GM18505 (cell line): Measurements from ENCODE around the gene HPSE2.

ENCODE experiments used
- ATAC-seq: cut with Tn5 transposase; IDR thresholded peaks from one replicate; pipeline ENCODE4 v1.9.1; 2021; ENCODE audit not compliant: unreplicated experiment
- POLR2A ChIP-seq: IDR thresholded peaks from 4 replicates; pipeline ENCODE4 v1.6.1; 2011; ENCODE audit warnings: borderline replicate concordance; ENCODE audit not compliant: insufficient read depth, insufficient read length; ENCODE audit errors: extremely low read depth

The HPSE2 gene

DNA sequence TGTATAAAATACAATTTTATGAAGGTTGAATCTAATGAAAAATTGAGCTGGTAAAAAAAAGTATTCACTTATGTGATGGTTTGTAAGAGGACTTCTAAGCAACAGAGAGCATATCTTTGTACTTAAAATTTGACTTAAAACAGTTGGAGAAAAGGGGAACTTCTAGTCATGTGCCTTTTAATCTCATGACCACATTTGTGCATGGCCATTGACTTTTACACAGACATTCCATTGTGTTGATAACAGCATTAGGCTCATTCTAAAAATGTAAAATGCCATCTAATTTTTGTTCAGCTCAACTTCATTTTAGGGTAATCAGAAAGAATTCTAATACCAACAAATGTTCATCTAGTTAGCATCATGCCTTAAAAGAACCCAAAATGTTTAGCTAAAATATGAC, 119.9 kb downstream of the HPSE2 start:
- TF ChIP-seq POLR2A: no peak
- ATAC-seq: no peak

DNA sequence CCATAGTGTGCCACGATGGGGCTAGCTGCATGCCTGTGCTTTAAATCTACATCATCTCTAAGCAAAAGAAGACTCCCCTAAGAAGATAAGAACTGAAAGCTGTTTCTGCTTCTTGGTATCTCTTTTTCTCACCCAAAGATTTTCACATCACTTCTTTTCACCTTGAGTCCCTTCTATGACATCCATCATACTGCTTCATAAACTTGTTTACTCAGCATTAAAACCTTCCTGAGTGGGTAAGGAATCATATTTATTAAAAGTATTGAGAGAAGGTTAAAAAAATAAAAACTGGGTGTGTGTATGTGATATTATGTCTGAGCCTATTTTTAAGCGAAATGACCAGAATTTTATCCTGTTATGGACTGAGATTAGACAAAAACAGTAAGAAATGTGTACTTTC, 150.3 kb downstream of the HPSE2 start:
- no peak for TF ChIP-seq POLR2A
- no peak for ATAC-seq

DNA sequence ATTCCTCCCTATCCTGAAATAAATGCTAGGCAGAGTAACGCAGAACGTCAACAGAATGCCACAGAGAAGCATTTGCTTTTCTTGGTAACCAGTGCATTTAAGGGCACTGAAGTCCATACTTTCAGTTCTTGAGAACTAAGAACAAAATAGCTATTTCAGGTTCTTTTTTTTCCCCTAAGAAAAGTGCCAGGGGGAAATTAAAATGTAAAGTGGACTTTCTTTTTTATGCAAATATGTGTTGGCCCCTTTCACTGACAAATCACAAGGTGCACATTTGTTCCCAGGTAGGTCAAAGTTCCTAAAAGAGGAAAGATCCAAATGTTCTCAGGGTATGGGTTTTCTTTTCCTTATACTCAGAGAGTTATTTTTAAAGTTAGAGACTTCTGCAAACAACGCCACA, 151.5 kb downstream of the HPSE2 start:
- ATAC-seq: no peak
- TF ChIP-seq POLR2A: no peak

GRCh38 chr10:99080275-99080945, 155.2 kb downstream of the HPSE2 start:
- no peak for ATAC-seq
- TF ChIP-seq POLR2A: no peak

DNA sequence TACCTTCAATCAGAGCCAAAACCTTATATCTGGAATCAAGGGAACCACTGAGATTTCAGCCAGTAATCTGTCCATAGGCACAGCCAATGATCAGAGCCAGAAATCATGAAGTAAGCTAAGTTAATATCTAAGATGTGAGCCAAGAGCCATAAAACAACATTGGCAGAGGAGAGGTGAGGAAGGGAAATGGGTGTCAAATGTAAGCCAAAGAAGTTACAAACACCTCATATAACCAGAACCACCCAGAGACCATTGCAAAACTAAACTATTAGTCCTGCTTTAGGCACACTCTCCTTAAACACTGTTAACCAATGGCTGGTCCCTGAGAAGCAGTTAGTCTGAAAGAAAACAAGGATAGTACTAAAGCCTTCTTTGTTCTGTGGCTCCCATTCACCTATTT, 173.1 kb downstream of the HPSE2 start:
- ATAC-seq: no peak
- TF ChIP-seq POLR2A: no peak

DNA sequence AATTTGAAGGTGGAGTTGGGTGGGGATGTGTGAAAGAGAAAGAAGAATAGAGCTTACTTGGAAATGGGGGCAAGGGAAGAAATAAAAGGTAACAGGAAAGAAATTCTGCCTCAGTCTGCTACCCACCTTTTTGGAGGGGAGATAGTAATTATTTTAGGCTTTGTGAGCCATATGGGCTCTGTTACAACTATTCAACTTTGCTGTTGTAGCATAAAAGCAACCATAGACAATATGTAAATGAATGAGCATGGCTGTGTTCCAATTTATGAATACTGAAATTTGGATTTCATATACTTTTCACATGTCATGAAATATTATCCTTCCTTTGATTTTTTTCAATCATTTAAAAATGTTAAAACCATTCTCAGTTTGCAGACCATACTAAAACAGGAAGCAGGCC, 176.9 kb downstream of the HPSE2 start:
- ATAC-seq: no peak
- no peak for TF ChIP-seq POLR2A

DNA sequence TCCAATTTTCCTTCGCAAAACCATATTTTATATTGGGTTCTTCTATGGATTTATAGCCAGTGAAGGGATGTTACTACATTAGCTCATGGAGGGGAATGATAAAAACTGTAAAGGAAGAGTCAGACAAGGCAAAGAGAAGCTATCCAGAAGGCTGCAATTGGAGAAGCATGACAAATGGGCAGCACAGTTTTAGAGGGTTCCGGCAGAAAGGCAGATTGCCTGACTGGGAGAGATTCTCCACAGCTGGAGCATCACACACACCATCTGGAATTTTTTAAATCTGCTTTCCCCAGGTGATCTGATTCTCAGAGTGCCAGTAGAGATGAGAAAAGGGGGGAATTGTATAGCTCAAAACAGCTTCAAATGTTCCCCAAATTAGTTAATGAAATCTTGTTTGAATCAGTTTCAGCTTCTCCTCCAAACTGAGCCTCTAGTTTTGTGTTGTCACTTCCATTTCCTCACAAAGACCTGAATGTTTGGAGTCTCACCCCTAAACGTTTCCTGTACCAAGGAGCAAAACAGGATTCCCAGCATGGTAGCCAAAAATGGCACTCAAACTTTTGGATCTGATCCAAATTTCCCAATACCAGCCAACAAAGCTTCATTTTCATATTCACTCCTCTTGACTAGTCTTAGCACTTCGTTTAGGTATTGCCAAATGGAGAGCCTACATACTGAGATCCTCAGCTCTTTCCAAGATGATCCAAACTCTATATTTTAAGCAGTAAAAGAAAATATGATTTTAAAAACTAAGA, 177.5 kb downstream of the HPSE2 start:
- no peak for ATAC-seq
- TF ChIP-seq POLR2A: no peak

- ATAC-seq: no peak
- no peak for TF ChIP-seq POLR2A
Measured at GRCh38 chr10:99045671-99046070, 190.0 kb downstream of the HPSE2 start.

- no peak for ATAC-seq
- no peak for TF ChIP-seq POLR2A
Measured at GRCh38 chr10:99042051-99042771, 193.4 kb downstream of the HPSE2 start.

- TF ChIP-seq POLR2A: no peak
- no peak for ATAC-seq
Measured at GRCh38 chr10:99041468-99041867, 194.2 kb downstream of the HPSE2 start.

GRCh38 chr10:99013885-99014284, 221.8 kb downstream of the HPSE2 start:
- no peak for TF ChIP-seq POLR2A
- no peak for ATAC-seq

DNA sequence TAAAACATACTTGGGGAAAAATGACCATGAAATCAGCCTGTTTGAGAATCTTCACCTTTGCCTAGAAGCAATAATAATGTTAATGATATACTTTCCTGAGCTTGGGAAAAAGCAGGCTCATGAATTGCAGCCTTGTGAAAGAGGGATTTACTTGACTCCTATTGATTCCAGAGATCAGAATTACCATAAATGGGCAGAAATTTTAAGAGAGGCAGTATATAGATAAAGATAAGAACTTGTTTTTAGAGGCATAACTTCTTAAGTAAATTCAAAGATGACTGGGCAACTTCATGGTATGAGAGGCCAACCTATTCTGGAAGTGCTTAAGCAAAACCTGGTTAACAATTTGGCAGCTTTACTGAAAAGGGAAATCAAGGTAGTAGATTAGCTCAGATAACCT, 225.4 kb downstream of the HPSE2 start:
- no peak for ATAC-seq
- no peak for TF ChIP-seq POLR2A

DNA sequence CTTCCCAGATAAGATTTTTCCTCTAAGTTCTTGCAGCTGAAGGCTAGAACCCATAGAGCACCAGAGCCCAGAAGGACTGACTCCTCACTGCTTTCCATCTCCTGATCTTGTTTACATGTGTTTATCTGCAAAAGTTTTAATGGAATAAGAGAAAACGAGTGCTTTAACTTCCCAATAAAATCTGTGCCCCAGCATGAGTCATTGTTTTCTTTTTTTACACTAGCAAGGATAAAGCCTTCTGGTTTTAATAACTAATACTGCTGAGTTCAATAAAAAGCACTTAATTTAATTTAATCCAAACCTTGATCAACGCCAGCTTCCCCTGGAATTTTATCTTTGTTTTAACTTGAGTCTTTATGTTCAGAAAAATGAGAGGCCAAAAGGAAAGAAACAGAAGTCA, 227.6 kb downstream of the HPSE2 start:
- no peak for ATAC-seq
- TF ChIP-seq POLR2A: no peak

- no peak for ATAC-seq
- no peak for TF ChIP-seq POLR2A
Measured at GRCh38 chr10:99007457-99007856, 228.2 kb downstream of the HPSE2 start.
